NB4 (cell line): ENCODE data around the gene TADA2B.

ENCODE experiments used
- DNase-seq: peaks from one replicate; pipeline ENCODE4 v3.0.0; 2010; ENCODE audit warnings: low read depth
- H3K4me3 ChIP-seq: one replicate; pipeline ENCODE4 v1.5.1; 2011; ENCODE audit warnings: mild to moderate bottlenecking, low read depth, low read length, moderate library complexity
- MYC ChIP-seq: IDR thresholded peaks from 2 replicates; pipeline ENCODE4 v1.6.1; 2011; ENCODE audit warnings: low read depth, low read length
- POLR2A ChIP-seq: IDR thresholded peaks from 2 replicates; pipeline ENCODE4 v1.6.1; 2011; ENCODE audit warnings: mild to moderate bottlenecking; ENCODE audit not compliant: insufficient read length; ENCODE audit errors: extremely low read depth
- TF ChIP-seq, protein P1 (sequence below): IDR thresholded peaks from 2 replicates; pipeline ENCODE4 v1.6.1; 2011; ENCODE audit warnings: low read depth, low read length
- TF ChIP-seq, protein P2 (sequence below): IDR thresholded peaks from one replicate; pipeline ENCODE4 v1.5.1; 2012; ENCODE audit warnings: low read depth, low read length

Gene TADA2B, protein sequence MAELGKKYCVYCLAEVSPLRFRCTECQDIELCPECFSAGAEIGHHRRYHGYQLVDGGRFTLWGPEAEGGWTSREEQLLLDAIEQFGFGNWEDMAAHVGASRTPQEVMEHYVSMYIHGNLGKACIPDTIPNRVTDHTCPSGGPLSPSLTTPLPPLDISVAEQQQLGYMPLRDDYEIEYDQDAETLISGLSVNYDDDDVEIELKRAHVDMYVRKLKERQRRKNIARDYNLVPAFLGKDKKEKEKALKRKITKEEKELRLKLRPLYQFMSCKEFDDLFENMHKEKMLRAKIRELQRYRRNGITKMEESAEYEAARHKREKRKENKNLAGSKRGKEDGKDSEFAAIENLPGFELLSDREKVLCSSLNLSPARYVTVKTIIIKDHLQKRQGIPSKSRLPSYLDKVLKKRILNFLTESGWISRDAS

DNA sequence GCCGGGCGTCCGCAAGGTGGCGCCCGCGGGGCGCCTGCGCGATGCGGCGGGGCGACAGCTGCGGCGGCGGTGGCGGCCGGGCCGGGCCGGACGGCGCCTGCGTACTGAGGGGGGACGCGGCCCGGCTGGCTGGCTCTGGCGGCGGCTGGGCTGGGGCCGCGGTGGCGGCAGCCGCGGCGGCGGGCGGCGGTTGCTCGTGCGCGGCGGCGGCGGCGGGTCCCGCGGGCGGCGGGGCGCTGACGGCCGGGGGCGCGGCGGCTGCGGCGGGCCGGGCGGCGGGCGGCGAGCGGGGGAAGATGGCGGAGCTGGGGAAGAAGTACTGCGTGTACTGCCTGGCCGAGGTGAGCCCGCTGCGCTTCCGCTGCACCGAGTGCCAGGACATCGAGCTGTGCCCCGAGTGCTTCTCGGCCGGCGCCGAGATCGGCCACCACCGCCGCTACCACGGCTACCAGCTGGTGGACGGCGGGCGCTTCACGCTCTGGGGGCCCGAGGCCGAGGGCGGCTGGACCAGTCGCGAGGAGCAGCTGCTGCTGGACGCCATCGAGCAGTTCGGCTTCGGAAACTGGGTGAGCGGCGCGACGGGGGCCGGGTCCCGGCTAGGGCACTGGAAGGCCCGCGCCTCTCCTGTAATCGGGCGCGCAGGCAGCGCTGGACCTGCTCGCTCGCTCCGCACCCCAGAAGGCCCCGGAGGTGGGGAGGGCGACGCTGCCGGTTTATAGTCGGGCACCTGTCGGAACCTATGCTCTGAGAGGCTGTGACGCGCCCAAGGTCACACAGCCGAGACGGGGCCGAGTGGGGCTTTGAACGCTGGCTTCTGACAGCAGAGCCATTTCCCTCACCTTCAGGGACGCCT is at the start of gene TADA2B:
Gene TADA2B (plus strand): TSS at position 89 of the 853 bp plus-strand sequence. CDS start 208 bp downstream, at position 297.
- TF ChIP-seq MYC: peak; percentile 11; the same call in 1 of the 2 replicates
- no peak for TF ChIP-seq POLR2A
- TF ChIP-seq, protein P1, sequence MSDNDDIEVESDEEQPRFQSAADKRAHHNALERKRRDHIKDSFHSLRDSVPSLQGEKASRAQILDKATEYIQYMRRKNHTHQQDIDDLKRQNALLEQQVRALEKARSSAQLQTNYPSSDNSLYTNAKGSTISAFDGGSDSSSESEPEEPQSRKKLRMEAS: 0 out of 2 replicates have a peak, but pooled peaks have one; percentile 7
- TF ChIP-seq, protein P2, sequence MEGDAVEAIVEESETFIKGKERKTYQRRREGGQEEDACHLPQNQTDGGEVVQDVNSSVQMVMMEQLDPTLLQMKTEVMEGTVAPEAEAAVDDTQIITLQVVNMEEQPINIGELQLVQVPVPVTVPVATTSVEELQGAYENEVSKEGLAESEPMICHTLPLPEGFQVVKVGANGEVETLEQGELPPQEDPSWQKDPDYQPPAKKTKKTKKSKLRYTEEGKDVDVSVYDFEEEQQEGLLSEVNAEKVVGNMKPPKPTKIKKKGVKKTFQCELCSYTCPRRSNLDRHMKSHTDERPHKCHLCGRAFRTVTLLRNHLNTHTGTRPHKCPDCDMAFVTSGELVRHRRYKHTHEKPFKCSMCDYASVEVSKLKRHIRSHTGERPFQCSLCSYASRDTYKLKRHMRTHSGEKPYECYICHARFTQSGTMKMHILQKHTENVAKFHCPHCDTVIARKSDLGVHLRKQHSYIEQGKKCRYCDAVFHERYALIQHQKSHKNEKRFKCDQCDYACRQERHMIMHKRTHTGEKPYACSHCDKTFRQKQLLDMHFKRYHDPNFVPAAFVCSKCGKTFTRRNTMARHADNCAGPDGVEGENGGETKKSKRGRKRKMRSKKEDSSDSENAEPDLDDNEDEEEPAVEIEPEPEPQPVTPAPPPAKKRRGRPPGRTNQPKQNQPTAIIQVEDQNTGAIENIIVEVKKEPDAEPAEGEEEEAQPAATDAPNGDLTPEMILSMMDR: no peak
- H3K4me3 ChIP-seq: peak within 1 kb of the TSS; percentile 81
- DNase-seq: peak; percentile 76

DNA sequence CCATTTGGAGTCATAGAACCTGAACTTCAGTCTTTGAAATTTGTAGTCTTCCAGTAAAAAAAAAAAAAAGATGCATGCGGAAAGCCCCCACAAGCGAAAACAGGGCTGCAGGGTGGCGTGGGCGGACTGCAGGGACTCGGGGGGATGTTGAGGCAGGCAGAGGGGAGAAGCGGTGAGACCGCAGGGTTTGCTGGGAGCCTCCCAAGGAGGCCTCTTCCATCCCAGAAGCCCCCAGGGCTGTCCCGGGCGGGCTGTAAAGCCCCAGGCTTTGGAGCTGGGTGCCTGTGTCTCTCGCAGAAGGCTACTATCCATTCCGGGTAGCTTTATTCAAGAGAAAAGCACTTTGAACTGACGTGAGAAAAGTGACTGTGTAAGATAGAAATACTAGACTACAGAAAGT is 46.7 kb upstream of the TADA2B start:
- no peak overlapping the region for H3K4me3 ChIP-seq
- DNase-seq: no peak
- TF ChIP-seq POLR2A (no peak), MYC (no peak)
- TF ChIP-seq, protein P1: no peak
- TF ChIP-seq, protein P2: no peak

DNA sequence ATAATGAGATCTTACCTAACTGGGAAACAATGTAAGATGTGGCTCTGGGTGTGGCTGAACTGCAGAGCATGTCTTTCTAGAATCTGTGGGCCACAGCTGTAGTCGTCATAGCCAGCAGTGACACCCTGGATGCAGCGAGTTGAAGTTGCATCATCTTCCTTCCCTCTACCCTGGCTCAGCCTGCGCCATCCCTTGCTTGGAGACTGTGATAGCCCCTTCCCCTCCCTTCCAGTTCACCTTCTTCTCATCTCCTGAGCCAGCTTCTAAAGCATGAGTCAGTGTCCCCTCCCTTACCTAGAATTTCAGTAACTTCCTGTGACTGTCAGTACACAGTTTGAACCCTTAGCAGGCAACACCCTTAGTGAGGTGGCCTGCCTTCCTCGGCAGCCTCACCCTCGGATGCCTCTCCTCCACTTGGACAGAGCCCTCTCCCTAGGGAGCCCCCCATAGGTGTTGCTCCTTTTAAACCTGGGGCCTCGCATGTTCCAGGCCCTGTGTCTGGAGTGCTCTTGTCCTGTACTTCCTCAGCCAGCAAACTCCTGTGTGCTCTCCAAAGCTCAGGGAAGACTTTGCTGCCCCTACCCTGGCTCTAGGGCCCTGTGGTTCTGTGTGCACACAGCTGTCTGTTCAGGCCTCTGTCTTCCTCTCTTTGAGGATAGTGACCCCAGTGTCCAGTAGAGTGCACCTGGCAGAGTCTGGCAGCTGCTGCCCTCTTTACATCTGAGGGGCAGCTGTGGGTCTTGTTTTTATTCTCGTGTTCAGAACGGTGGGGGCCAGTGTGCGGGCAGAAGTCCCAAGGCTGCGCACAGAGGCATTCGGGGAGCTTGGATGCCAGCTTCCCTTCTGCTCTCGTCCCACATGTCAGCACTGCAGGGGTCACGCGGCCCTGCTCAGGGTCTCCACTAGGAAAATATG is 43.7 kb upstream of the TADA2B start:
- no peak overlapping the region for H3K4me3 ChIP-seq
- TF ChIP-seq, protein P1: no peak
- TF ChIP-seq MYC: no peak
- TF ChIP-seq, protein P2: no peak
- TF ChIP-seq POLR2A: no peak
- DNase-seq: peak; percentile 64

DNA sequence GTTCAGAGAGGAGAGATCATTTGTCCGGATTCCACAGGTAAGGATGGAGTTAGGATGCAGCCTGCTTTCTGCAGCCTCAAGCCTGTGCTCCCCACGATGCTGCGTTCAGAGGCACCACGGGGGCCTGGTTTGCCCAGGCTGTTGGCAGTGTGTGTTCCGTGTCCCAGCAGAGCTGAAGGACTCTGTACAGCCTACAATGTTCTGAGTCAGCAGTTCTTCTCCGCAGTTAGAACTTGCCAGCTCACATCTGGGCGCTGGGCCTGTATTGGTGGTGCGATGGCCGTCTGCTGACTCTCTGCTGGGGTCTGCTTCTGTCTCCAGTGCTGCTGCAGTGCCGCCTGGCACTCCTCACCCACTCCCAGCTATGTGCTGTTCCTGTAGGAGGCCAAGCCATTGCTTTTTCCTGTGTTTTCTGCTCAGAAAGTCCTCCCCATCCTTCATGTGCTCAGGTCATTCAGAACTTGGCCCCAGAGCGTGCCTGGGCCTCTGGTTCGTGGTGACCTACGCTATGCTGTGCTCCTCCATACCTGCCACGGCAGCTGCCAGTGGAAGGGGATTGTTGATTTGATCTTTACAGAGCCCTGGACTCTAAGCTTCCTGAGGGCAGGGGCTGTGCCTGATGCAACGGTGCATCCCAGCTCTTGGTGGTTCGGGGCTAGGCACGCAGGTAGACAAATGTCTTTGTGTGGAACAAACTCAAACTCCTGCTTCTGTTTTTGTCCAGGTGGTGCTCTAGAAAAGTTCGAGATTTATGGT is 42.6 kb upstream of the TADA2B start:
- DNase-seq: no peak
- H3K4me3 ChIP-seq: no peak overlapping the region
- TF ChIP-seq, protein P1: no peak
- TF ChIP-seq MYC (no peak), POLR2A (no peak)
- TF ChIP-seq, protein P2: no peak
